Kidney (tissue), 14 donors: ENCODE measurements around the gene ABHD3. TPM values are rescaled to one million over a fixed set of nuclear protein-coding genes. Genes with fewer than 3 reads are reported as not detected.

Experiments
- DNase-seq, 5 donors: peaks; one replicate each; pipeline ENCODE4 v3.0.0-alpha.2; 2013 to 2020
- FAIRE-seq: peaks from 2 replicates; lab custom pipeline; 2012; peaks lifted over from hg19 to GRCh38; lab: Jason Lieb, UNC
- H3K27ac ChIP-seq, 2 donors: one replicate each; pipeline ENCODE4 v1.7.0; 2013; ENCODE audit warnings: low read depth in 2 of 2, low read length in 2 of 2, inconsistent platforms in 1 of 2
- H3K27me3 ChIP-seq: one replicate; pipeline ENCODE4 v1.7.1; 2013; ENCODE audit warnings: low read length, inconsistent platforms; ENCODE audit not compliant: control insufficient read depth, insufficient read depth
- H3K36me3 ChIP-seq, 3 donors: one replicate each; pipeline versions ENCODE4 v1.7.0 to v1.7.1; 2013; ENCODE audit warnings: low read length in 3 of 3, control low read depth in 1 of 3, inconsistent platforms in 1 of 3; ENCODE audit not compliant: insufficient read depth in 3 of 3, control insufficient read depth in 2 of 3
- H3K4me1 ChIP-seq, 3 donors: one replicate each; pipeline versions ENCODE4 v1.7.0 to v1.7.1; 2013; ENCODE audit warnings: low read length in 3 of 3, inconsistent platforms in 1 of 3, low read depth in 1 of 3; ENCODE audit not compliant: control insufficient read depth in 2 of 3, insufficient read depth in 2 of 3
- H3K4me3 ChIP-seq, 3 donors: one replicate each; pipeline versions ENCODE4 v1.7.0 to v1.8.1; 2013; ENCODE audit warnings: low read length in 3 of 3, control low read depth in 1 of 3, inconsistent platforms in 1 of 3
- H3K9ac ChIP-seq, 3 donors: one replicate each; pipeline versions ENCODE4 v1.7.0 to v1.7.1; 2013; ENCODE audit warnings: low read length in 3 of 3, control low read depth in 1 of 3, inconsistent platforms in 1 of 3
- H3K9me3 ChIP-seq, 3 donors: one replicate each; pipeline versions ENCODE4 v1.7.0 to v1.7.1; 2013; ENCODE audit warnings: low read length in 3 of 3, control low read depth in 1 of 3, inconsistent platforms in 1 of 3; ENCODE audit not compliant: control insufficient read depth in 2 of 3, insufficient read depth in 1 of 3
- intact Hi-C: fragments of 100-400 bp; cut with DNase I; formaldehyde crosslinking; loops from one replicate; pipeline ENCODE4 v1.11.1; 2022
- polyA plus RNA-seq: library from polyadenylated mRNA; stranded (reverse); fragments of 350-450 nt; fragmentation: Illumina TruSeq; extraction: RNeasy Lipid Tissue Mini Kit (QIAGEN cat#74804); gene quantifications from one replicate; pipeline ENCODE4 v1.2.3, GENCODE V29; 2014; ENCODE audit warnings: low read depth, low replicate concordance; ENCODE audit not compliant: insufficient read depth
- total RNA-seq: library from RNA; stranded (reverse); fragmentation: NEBNext Ultra II Directional; extraction: Animal tissue kit (Norgen Biotek cat#: 25700); gene quantifications from one replicate; pipeline ENCODE4 v1.2.1, GENCODE V29; 2021
- TF ChIP-seq, protein P1 (sequence below): IDR thresholded peaks from 3 replicates; pipeline ENCODE4 v1.5.1; 2012; ENCODE audit warnings: mild to moderate bottlenecking, moderate library complexity, borderline replicate concordance; ENCODE audit not compliant: insufficient read depth; ENCODE audit errors: extremely low read depth
- donor health status: control.
- donor health status: control.
- donor health status: control.
- donor health status: control.
- donor health status: control.
- donor health status: DM: yes; HTN: yes; CAD: no.
- donor health status: Normal renal cell carcinoma (clear cell type).

The ABHD3 gene
- total and polyA plus RNA-seq, 2 donors from 2014 or later: 13.1 to 18.9 TPM

- FAIRE-seq (no peak), DNase-seq (no peak)
- intact Hi-C loops: no loop called here
- no peak overlapping the region for H3K27ac ChIP-seq
- no peak overlapping the region for H3K4me3 ChIP-seq
- H3K27me3 ChIP-seq: no peaks in the 10 kb centered on the region
- no peaks in the 10 kb centered on the region for H3K9me3 ChIP-seq
- H3K36me3 ChIP-seq: no peaks in the 10 kb centered on the region
- H3K9ac ChIP-seq: no peak overlapping the region
- TF ChIP-seq, protein P1, sequence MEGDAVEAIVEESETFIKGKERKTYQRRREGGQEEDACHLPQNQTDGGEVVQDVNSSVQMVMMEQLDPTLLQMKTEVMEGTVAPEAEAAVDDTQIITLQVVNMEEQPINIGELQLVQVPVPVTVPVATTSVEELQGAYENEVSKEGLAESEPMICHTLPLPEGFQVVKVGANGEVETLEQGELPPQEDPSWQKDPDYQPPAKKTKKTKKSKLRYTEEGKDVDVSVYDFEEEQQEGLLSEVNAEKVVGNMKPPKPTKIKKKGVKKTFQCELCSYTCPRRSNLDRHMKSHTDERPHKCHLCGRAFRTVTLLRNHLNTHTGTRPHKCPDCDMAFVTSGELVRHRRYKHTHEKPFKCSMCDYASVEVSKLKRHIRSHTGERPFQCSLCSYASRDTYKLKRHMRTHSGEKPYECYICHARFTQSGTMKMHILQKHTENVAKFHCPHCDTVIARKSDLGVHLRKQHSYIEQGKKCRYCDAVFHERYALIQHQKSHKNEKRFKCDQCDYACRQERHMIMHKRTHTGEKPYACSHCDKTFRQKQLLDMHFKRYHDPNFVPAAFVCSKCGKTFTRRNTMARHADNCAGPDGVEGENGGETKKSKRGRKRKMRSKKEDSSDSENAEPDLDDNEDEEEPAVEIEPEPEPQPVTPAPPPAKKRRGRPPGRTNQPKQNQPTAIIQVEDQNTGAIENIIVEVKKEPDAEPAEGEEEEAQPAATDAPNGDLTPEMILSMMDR: no peak
- H3K4me1 ChIP-seq: no peaks in the 10 kb centered on the region
These were observed 44.5 kb downstream of the ABHD3 start for GRCh38 chr18:21660078-21660477.

DNA sequence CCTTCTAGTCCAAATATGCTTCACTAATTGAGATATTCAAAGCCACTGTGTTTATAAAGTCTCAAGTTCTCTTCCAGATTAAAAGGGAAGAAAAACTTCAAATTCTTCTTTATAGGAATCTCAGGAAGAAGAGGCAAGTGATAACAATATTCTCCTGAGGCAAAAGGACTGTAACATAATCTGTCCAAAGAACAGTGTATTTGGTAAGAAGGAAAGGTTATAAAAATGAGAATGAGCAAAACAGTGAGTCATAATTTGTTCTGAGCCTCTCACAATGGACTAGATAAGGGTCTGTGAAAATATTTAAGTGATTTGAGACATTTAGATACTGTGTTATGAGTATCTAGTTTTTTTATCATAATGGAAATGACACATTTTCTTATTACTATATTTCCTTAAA, 48.2 kb downstream of the ABHD3 start:
- no peaks in the 10 kb centered on the region for H3K9me3 ChIP-seq
- no peaks in the 10 kb centered on the region for H3K4me1 ChIP-seq
- TF ChIP-seq, protein P1: no peak
- intact Hi-C loops: no loop called here
- H3K27ac ChIP-seq: no peak overlapping the region
- no peak overlapping the region for H3K4me3 ChIP-seq
- no peaks in the 10 kb centered on the region for H3K27me3 ChIP-seq
- H3K36me3 ChIP-seq: no peaks in the 10 kb centered on the region
- no peak overlapping the region for H3K9ac ChIP-seq
- no peak for DNase-seq
- peak; percentile 15 for FAIRE-seq

- Histone ChIP-seq H3K36me3 (no peaks in the 10 kb centered on the region), H3K4me3 (no peak overlapping the region), H3K4me1 (no peaks in the 10 kb centered on the region), H3K9me3 (no peaks in the 10 kb centered on the region), H3K9ac (no peak overlapping the region), H3K27me3 (no peaks in the 10 kb centered on the region), H3K27ac (no peak overlapping the region)
- TF ChIP-seq, protein P1: no peak
- intact Hi-C loops: no loop called here
- FAIRE-seq: no peak
- DNase-seq: no peak
These were observed 51.2 kb downstream of the ABHD3 start for GRCh38 chr18:21653361-21653760.

DNA sequence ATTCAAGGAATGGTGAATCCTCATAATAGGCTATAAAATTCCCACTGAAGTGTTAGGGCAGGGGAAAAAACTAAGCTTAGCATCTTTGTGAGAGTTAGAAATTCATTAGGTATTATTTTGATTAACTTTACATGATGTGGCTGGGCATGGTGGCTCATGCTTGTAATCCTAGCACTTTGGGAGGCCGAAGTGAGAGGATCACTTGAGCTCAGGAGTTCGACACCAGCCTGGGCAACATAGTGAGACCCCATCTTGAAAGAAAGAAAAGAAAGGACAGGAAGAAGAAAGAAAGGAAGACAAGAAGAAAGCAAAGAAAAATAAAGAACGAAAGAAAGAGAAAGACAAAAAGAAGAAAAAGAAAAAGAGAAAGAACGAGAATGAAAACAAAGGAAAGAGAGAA, 52.5 kb downstream of the ABHD3 start:
- Histone ChIP-seq H3K27me3 (no peaks in the 10 kb centered on the region), H3K4me3 (no peak overlapping the region), H3K9ac (no peak overlapping the region), H3K27ac (no peak overlapping the region), H3K36me3 (no peaks in the 10 kb centered on the region), H3K4me1 (no peaks in the 10 kb centered on the region), H3K9me3 (no peaks in the 10 kb centered on the region)
- TF ChIP-seq, protein P1: no peak
- intact Hi-C loops: no loop called here
- DNase-seq (no peak), FAIRE-seq (no peak)
